B cell (primary cell): ENCODE data around the gene SIM1.

Experiments used
- CTCF ChIP-seq: fragments of 200-600 bp; IDR thresholded peaks from one replicate; pipeline ENCODE4 v1.8.0; 2022; ENCODE audit warnings: antibody characterized with exemption, mild to moderate bottlenecking
- EZH2 ChIP-seq: IDR thresholded peaks from 2 replicates; pipeline ENCODE4 v1.6.1; 2012; ENCODE audit warnings: borderline replicate concordance, low read depth, mild to moderate bottlenecking, moderate library complexity, low read length; ENCODE audit not compliant: insufficient read depth, poor library complexity, severe bottlenecking

GRCh38 chr6:100366419-100366818 is 98.3 kb downstream of the SIM1 start:
- no peak for TF ChIP-seq CTCF
- no peak for TF ChIP-seq EZH2
